AG04449 (cell line): ENCODE data around the gene CPEB4.

ENCODE experiments used
- CTCF ChIA-PET: fragments of 350-600 bp; formaldehyde crosslinking; extraction: SDS; loops from one replicate; lab custom pipeline; 2021; ENCODE audit warnings: antibody characterized with exemption; lab: Yijun Ruan, JAX
- POLR2A ChIA-PET: fragments of 400-600, 350-600 bp; formaldehyde crosslinking; extraction: SDS; loops from one replicate; lab custom pipeline; 2020; ENCODE audit warnings: antibody characterized with exemption, inconsistent platforms; lab: Yijun Ruan, JAX
- DNase-seq: peaks from one replicate; pipeline ENCODE4 v3.0.0-alpha.2; 2010; ENCODE audit warnings: low read depth, low spot score
- H3K4me3 ChIP-seq: 2 replicates; pipeline ENCODE4 v1.5.1; 2011; ENCODE audit warnings: low read depth, mild to moderate bottlenecking, control low read depth, low read length
- CTCF ChIP-seq: IDR thresholded peaks from one replicate; pipeline ENCODE4 v1.5.1; 2011; ENCODE audit warnings: mild to moderate bottlenecking, moderate library complexity, low read length, control low read depth, inconsistent platforms; ENCODE audit not compliant: insufficient read depth; ENCODE audit errors: missing control alignments

CPEB4 gene

GRCh38 chr5:173971681-173972345 lies 83.7 kb downstream of the CPEB4 start:
- H3K4me3 ChIP-seq = no peak overlapping the region
- TF ChIP-seq CTCF = no peak
- DNase-seq = no peak
- ChIA-PET CTCF (interaction anchor here (1.0 to 6.8 kb wide), 13 partner anchors 8 to 1264 kb away, joined by 3 to 402 read pairs (median 6); partner anchors contain the start of gene BOD1), POLR2A (no interaction called here)

- POLR2A ChIA-PET = no interaction called here
- TF ChIP-seq CTCF = no peak
- DNase-seq = no peak
- CTCF ChIA-PET = interaction anchor here (0.7 to 6.8 kb wide), 50 partner anchors 9 to 1265 kb away, joined by 3 to 402 read pairs (median 4); partner anchors contain the start of genes BOD1 and CPEB4
- H3K4me3 ChIP-seq = peak overlapping the region; percentile 48
Observed at GRCh38 chr5:173972607-173972924, 84.4 kb downstream of the CPEB4 start.

DNA sequence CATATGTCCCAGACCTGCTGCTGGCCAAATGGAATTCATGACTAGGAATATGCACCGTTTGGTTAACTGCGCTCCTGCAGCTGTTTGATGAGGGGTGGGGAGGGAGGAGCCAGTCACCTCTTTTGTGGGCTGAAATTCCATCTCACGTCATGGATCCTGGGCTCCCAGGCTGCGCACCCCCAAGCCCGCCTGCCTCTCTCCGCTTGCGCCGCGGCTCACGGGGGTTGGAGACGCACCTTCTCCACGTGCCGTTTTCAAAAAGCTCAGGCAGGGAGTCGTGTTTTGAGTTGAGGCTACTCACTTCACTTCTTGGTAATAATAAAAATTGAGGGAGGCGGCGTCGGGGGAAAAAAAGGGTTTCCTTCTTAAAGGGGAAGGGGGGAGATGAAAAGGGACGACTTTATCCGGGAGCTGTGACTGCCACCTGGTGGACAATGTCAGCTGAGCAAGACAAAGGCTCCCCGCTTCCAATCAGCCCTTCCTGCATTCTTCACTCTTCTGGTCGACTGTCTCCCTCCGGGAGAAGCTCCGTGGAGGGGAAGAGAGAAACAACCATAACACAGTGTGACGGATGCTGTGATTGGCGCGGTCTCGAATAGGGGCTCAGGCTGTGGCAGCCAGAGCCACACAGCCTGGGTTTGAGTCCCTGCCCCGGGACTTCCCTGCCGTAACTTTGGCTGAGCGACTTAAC lies 84.9 kb downstream of the CPEB4 start:
- TF ChIP-seq CTCF = peak; percentile 87
- POLR2A ChIA-PET = interaction anchor here (0.8 kb wide), 1 partner anchor 357 kb away, joined by 3 read pairs; no protein-coding TSS in a partner anchor
- H3K4me3 ChIP-seq = peak overlapping the region; percentile 48
- DNase-seq = no peak
- CTCF ChIA-PET = interaction anchor here (0.6 to 6.8 kb wide), 69 partner anchors 9 to 1266 kb away, joined by 3 to 402 read pairs (median 4); partner anchors contain the start of genes BOD1 and CPEB4

DNA sequence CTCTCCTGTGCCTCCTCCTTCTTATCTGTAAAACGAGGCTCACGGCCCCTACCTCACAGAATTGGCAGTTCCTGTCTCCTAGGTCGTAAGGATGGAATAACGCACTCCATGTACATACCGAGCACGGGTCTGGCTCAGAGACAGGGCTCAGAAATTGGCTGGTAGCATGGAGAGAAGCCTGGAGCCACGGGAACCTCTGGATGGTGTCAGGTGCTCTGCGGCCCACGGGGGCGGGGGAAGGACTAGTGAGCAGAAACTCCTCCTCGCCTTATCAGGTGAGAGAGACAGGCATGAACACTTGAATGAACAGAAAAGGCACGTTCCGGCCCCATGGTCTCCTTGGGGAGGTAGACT lies 85.4 kb downstream of the CPEB4 start:
- CTCF ChIA-PET = interaction anchor here (0.6 to 6.8 kb wide), 62 partner anchors 8 to 1266 kb away, joined by 3 to 402 read pairs (median 4); partner anchors contain the start of genes BOD1 and CPEB4
- H3K4me3 ChIP-seq = peak overlapping the region; percentile 48
- no peak for TF ChIP-seq CTCF
- POLR2A ChIA-PET = interaction anchor here (0.8 kb wide), 1 partner anchor 358 kb away, joined by 3 read pairs; no protein-coding TSS in a partner anchor
- DNase-seq = no peak

GRCh38 chr5:173974688-173975239 lies 86.6 kb downstream of the CPEB4 start:
- no peak overlapping the region for H3K4me3 ChIP-seq
- POLR2A ChIA-PET = no interaction called here
- DNase-seq = no peak
- CTCF ChIA-PET = interaction anchor here (0.6 to 6.8 kb wide), 13 partner anchors 9 to 927 kb away, joined by 3 to 402 read pairs (median 5); partner anchors contain the start of gene BOD1
- TF ChIP-seq CTCF = no peak
